WI38 (cell line): Measurements from ENCODE around the gene PTPRA.

Experiments used
- H3K4me3 ChIP-seq: 2 replicates; pipeline ENCODE4 v1.5.1; 2011; ENCODE audit warnings: low read depth, mild to moderate bottlenecking, control low read depth, low read length
- CTCF ChIP-seq: IDR thresholded peaks from 2 replicates; pipeline ENCODE4 v1.5.1; 2012; ENCODE audit warnings: low read depth, mild to moderate bottlenecking, control low read depth, low read length

PTPRA gene

GRCh38 chr20:2835331-2835796 is 37.9 kb upstream of the PTPRA start:
- H3K4me3 ChIP-seq = no peak overlapping the region
- TF ChIP-seq CTCF = no peak

GRCh38 chr20:2836035-2836434 is 37.2 kb upstream of the PTPRA start:
- no peak overlapping the region for H3K4me3 ChIP-seq
- TF ChIP-seq CTCF = no peak

- no peak for TF ChIP-seq CTCF
- H3K4me3 ChIP-seq = no peak overlapping the region
Observed at GRCh38 chr20:2837221-2837960, 35.9 kb upstream of the PTPRA start.

- H3K4me3 ChIP-seq = no peak overlapping the region
- no peak for TF ChIP-seq CTCF
Observed at GRCh38 chr20:2838170-2838797, 35.0 kb upstream of the PTPRA start.

- H3K4me3 ChIP-seq = no peak overlapping the region
- no peak for TF ChIP-seq CTCF
Observed at GRCh38 chr20:2838847-2839671, 34.2 kb upstream of the PTPRA start.

- no peak for TF ChIP-seq CTCF
- H3K4me3 ChIP-seq = no peak overlapping the region; the same call in 1 of the 2 replicates
Observed at GRCh38 chr20:2839732-2840137, 33.5 kb upstream of the PTPRA start.
